HepG2 (cell line): Measurements from ENCODE around the gene TPRN. TPM values are rescaled to one million over a fixed set of nuclear protein-coding genes. Genes with fewer than 3 reads are reported as not detected.

Experiments used
- ATAC-seq: fragments of 200-7000 bp; cut with Tn5 transposase; 3 replicates; pipeline ENCODE4 v1.9.1; 2020; ENCODE audit warnings: mild to moderate bottlenecking, moderate library complexity
- BruUV-seq: library from RNA; stranded (reverse); fragments of 400-500 nt; replicated peaks from 2 replicates; lab custom pipeline; 2021; lab: Mats Ljungman, UMichigan
- CTCF ChIA-PET: fragments of 300-600 bp; formaldehyde crosslinking; extraction: SDS; loops from one replicate; lab custom pipeline; 2021; ENCODE audit warnings: low total read pairs, inconsistent platforms, low intra/inter-chr PET ratio; lab: Yijun Ruan, JAX
- POLR2A ChIA-PET: fragments of 350-600 bp; sonication (Branson Sonifier 250); formaldehyde crosslinking; loops from one replicate; lab custom pipeline; 2020; ENCODE audit warnings: antibody characterized with exemption, inconsistent platforms; lab: Yijun Ruan, JAX
- DNase-seq: peaks from one replicate; pipeline ENCODE4 v3.0.0-alpha.2; 2015; ENCODE audit warnings: low spot score
- FAIRE-seq: peaks from 3 replicates; lab custom pipeline; 2011; peaks lifted over from hg19 to GRCh38; lab: Jason Lieb, UNC
- H2AFZ ChIP-seq: one replicate; pipeline ENCODE4 v1.6.1; 2011; ENCODE audit warnings: low read length, inconsistent platforms
- H3K27ac ChIP-seq: fragments of 300-600 bp; 3 replicates; pipeline ENCODE4 v1.8.0; 2011; ENCODE audit warnings: mixed run types, mild to moderate bottlenecking, mixed read lengths, low read length, inconsistent platforms; ENCODE audit not compliant: insufficient read depth; ENCODE audit errors: extremely low read length
- H3K27me3 ChIP-seq, 2 experiments: fragments of 200-600 bp in 1 of 2; 2 replicates in 1 of 2; 3 replicates in 1 of 2; pipeline versions ENCODE4 v1.6.0 to v1.8.0; 2011; ENCODE audit warnings: low read length in 2 of 2, mild to moderate bottlenecking in 2 of 2, moderate library complexity in 2 of 2, inconsistent platforms in 1 of 2; ENCODE audit not compliant: insufficient read depth in 2 of 2, control insufficient read depth in 1 of 2
- H3K36me3 ChIP-seq, 2 experiments: fragments of 200-600 bp in 1 of 2; replicated peaks in 1 of 2; 2 replicates in 1 of 2; 3 replicates in 1 of 2; pipeline versions ENCODE4 v1.5.1 to v1.8.0; 2011; ENCODE audit warnings: low read length in 2 of 2, inconsistent platforms in 1 of 2; ENCODE audit not compliant: insufficient read depth in 2 of 2, control insufficient read depth in 1 of 2
- H3K4me1 ChIP-seq: 2 replicates; pipeline ENCODE4 v1.5.1; 2012; ENCODE audit warnings: low read length, inconsistent platforms; ENCODE audit not compliant: insufficient read depth
- H3K4me2 ChIP-seq: 2 replicates; pipeline ENCODE4 v1.6.0; 2011; ENCODE audit warnings: low read depth, low read length, inconsistent platforms
- H3K4me3 ChIP-seq, 3 experiments: fragments of 200-600 bp in 1 of 3; sonication (generic), shearing (Covaris generic) in 1 of 3; replicated peaks in 1 of 3; 2 replicates each; pipeline ENCODE4 v1.5.1; 2011 to 2016; ENCODE audit warnings: low read length in 3 of 3, inconsistent platforms in 2 of 3, low read depth in 2 of 3, mild to moderate bottlenecking in 2 of 3, control low read depth in 1 of 3, mixed read lengths in 1 of 3; ENCODE audit not compliant: insufficient read depth in 1 of 3
- H3K79me2 ChIP-seq: one replicate; pipeline ENCODE4 v1.6.1; 2011; ENCODE audit warnings: low read length, inconsistent platforms; ENCODE audit not compliant: insufficient read depth
- H3K9ac ChIP-seq: 2 replicates; pipeline ENCODE4 v1.6.0; 2011; ENCODE audit warnings: mild to moderate bottlenecking, low read depth, low read length, inconsistent platforms; ENCODE audit not compliant: insufficient read depth
- H3K9me3 ChIP-seq: 2 replicates; pipeline ENCODE4 v1.5.1; 2012; ENCODE audit warnings: mild to moderate bottlenecking, low read length
- H4K20me1 ChIP-seq: 2 replicates; pipeline ENCODE4 v1.6.0; 2011; ENCODE audit warnings: inconsistent platforms, mild to moderate bottlenecking, low read length, moderate library complexity; ENCODE audit not compliant: insufficient read depth
- AGO1 ChIP-seq: fragments of 200-400 bp; formaldehyde crosslinking; IDR thresholded peaks from 2 replicates; pipeline ENCODE4 v1.6.1; 2017; ENCODE audit warnings: mild to moderate bottlenecking, low read depth, low read length, moderate library complexity; ENCODE audit not compliant: poor library complexity, severe bottlenecking
- HNRNPL ChIP-seq: fragments of 200-400 bp; formaldehyde crosslinking; IDR thresholded peaks from 2 replicates; pipeline ENCODE4 v1.6.1; 2017; ENCODE audit warnings: mild to moderate bottlenecking, low read depth, low read length
- HNRNPLL ChIP-seq: fragments of 200-400 bp; formaldehyde crosslinking; IDR thresholded peaks from 2 replicates; pipeline ENCODE4 v1.6.1; 2017; ENCODE audit warnings: mild to moderate bottlenecking, low read depth, low read length; ENCODE audit not compliant: poor library complexity, severe bottlenecking
- NFAT5 ChIP-seq: sonication (generic); formaldehyde crosslinking; IDR thresholded peaks from 2 replicates; pipeline ENCODE4 v1.4.0; 2020; ENCODE audit warnings: missing genetic modification reagents
- POLR2G ChIP-seq: fragments of 200-400 bp; formaldehyde crosslinking; IDR thresholded peaks from 2 replicates; pipeline ENCODE4 v1.6.1; 2018; ENCODE audit warnings: mild to moderate bottlenecking, low read depth, low read length, moderate library complexity
- ZBTB33 ChIP-seq: sonication (generic); formaldehyde crosslinking; IDR thresholded peaks from 2 replicates; pipeline ENCODE4 v1.4.0; 2020; ENCODE audit warnings: missing genetic modification reagents
- ZBTB4 ChIP-seq: sonication (generic); formaldehyde crosslinking; IDR thresholded peaks from 2 replicates; pipeline ENCODE4 v1.4.0; 2020; ENCODE audit warnings: missing genetic modification reagents, mild to moderate bottlenecking, borderline replicate concordance
- ZBTB43 ChIP-seq: sonication (generic); formaldehyde crosslinking; conservative IDR thresholded peaks from 2 replicates; pipeline ENCODE4 v1.4.0; 2020; ENCODE audit warnings: missing genetic modification reagents
- WGBS: methylation state at CpG from one replicate; pipeline ENCODE4 v1.1.6; 2017; ENCODE audit warnings: low lambda C conversion rate; 5-methylcytosine and 5-hydroxymethylcytosine counted together
- in situ Hi-C: cut with HindIII; loops from 2 replicates; pipeline ENCODE4 v1.10.0; 2017; ENCODE audit warnings: low pct_unique_long_range_greater_than_20kb; ENCODE audit not compliant: extremely low pct_ligation_motif_present
- intact Hi-C: fragments of 100-400 bp; cut with micrococcal nuclease; formaldehyde crosslinking; loops from one replicate; pipeline ENCODE4 v1.10.0; 2022; ENCODE audit not compliant: unreplicated experiment
- polyA plus RNA-seq, 8 experiments: library from polyadenylated mRNA; depleted of rRNA in 3 of 8; stranded (reverse) in 7 of 8; unstranded in 1 of 8; fragments of >200 nt; fragmentation: Illumina TruSeq in 4 of 8; extraction: Trizol in 4 of 8; gene quantifications; 2 replicates each; pipeline versions ENCODE4 v1.2.1 to v1.2.3, GENCODE V29; 2011 to 2016; ENCODE audit warnings: low read depth in 4 of 8, missing spikeins in 1 of 8, mixed read lengths in 1 of 8; ENCODE audit not compliant: insufficient read depth in 1 of 8
- total RNA-seq, 5 experiments: library from RNA; depleted of rRNA; stranded (reverse); fragments of >200 nt; fragmentation: Illumina TruSeq; extraction: Trizol; gene quantifications; 2 replicates each; pipeline ENCODE4 v1.2.3, GENCODE V29; 2016; ENCODE audit warnings: low read depth in 1 of 5

The TPRN gene
- total and polyA plus RNA-seq, 2 of the 13 experiments (the other 11 are each of a cell fraction or from before 2014, with no cell fraction given): 10.1 to 19.2 TPM

- ChIA-PET CTCF (no interaction called here), POLR2A (interaction anchor here (1.2 to 7.7 kb wide), 3 partner anchors 11 to 56 kb away, joined by 5 to 317 read pairs (median 5); partner anchors contain the start of genes ANAPC2, NELFB, SSNA1 and STPG3)
- Histone ChIP-seq H3K4me2 (peak overlapping the region; percentile 40), H3K27me3 (peaks cover 2 to 9% of the 10 kb centered on the region in 2 experiments; a peak in 2 of 5 replicates), H3K9ac (no peak overlapping the region), H3K79me2 (peaks cover 25% of the 10 kb centered on the region), H3K4me3 (no peak overlapping the region), H3K27ac (no peak overlapping the region), H2AFZ (no peak overlapping the region), H3K4me1 (peaks cover 64% of the 10 kb centered on the region), H4K20me1 (peaks cover 27% of the 10 kb centered on the region), H3K36me3 (peaks cover 4 to 19% of the 10 kb centered on the region in 2 experiments; a peak in 4 of 5 replicates), H3K9me3 (no peaks in the 10 kb centered on the region)
- 74% methylated on average over 15 of the region's 36 CpGs for WGBS
- FAIRE-seq (no peak), DNase-seq (no peak), ATAC-seq (peak; percentile 4)
- in situ Hi-C loops: no loop called here
- intact Hi-C loops: no loop called here
- BruUV-seq: no TSS peak
- TF ChIP-seq HNRNPL: peak; percentile 74
- TF ChIP-seq POLR2G: peak; percentile 29
- TF ChIP-seq ZBTB4 (CRISPR knock-in tag): no peak
- peak; percentile 4 for TF ChIP-seq HNRNPLL
- peak; percentile 98 for TF ChIP-seq ZBTB33
- no peak for TF ChIP-seq ZBTB43 (CRISPR knock-in tag)
- no peak for TF ChIP-seq NFAT5 (CRISPR knock-in tag)
- peak; percentile 92 for TF ChIP-seq AGO1
Measured at GRCh38 chr9:137244486-137245449, 44.2 kb upstream of the TPRN start.
